ENCODE measurements around the gene MUC3A. TPM values are rescaled to one million over a fixed set of nuclear protein-coding genes. Genes with fewer than 3 reads are reported as not detected.
"Not testable (repeated sequence)": the region's sequence is repeated elsewhere in the genome, so short reads cannot be mapped to it uniquely, and the experiment has no call there.

MUC3A gene
- polyA plus RNA-seq, 4 donors = 49.6 to 242 (median 104) TPM

DNA sequence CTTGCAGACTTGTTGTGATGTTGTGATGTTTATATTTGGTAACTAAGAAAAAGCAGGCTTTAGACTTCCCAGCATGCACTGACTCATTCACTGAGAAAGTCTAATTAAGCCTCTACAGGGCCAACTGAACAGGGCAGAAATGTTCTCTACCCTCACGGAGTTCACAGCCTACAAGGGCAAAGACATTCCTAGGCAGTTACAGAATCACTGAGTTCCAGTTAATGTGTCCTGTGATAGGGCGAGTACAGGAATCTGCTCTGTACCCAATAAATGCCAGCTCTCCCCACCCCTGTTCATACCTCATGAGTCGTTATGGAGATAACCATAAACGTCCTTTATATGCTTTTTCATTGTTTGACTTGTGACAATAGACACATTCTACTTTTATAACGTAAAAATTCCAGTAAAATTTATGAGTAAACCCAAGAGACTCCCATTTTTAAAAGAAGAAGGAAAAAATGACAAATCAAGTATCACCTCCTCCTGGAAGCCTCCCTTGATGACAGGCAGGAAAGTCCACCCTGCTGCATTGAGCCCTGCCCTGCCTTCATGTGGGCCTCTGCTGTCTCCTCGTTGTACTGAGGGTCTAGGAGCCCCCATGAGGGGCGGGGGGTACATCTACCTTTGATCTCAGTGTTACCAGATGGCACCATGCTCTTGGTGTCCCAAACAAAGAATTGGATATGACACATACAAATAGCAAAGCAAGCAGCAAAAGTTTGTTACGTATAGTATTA lies 34.3 kb downstream of the MUC3A start:
- FAIRE-seq (no peak), DNase-seq (peak; percentile 76 to 97)
- Histone ChIP-seq H3K27me3 (ENCODE audit: control insufficient read depth in 3 of 3, insufficient read depth in 3 of 3, low read length in 3 of 3) (no peaks in the 10 kb centered on the region), H3K9me3 (ENCODE audit: control insufficient read depth in 2 of 2, insufficient read depth in 1 of 2, low read depth in 1 of 2, low read length in 1 of 2) (no peaks in the 10 kb centered on the region), H3K27ac (ENCODE audit: low read depth in 1 of 3, low read length in 2 of 3) (peak overlapping the region; percentile 42 to 51 (median 43)), H3K36me3 (ENCODE audit: control insufficient read depth in 3 of 3, insufficient read depth in 2 of 3, low read depth in 1 of 3, low read length in 3 of 3) (no peaks in the 10 kb centered on the region), H3K4me3 (ENCODE audit: low read depth in 1 of 3, low read length in 3 of 3) (no peak overlapping the region), H3K4me1 (ENCODE audit: control insufficient read depth in 3 of 3, insufficient read depth in 2 of 3, low read depth in 1 of 3, low read length in 2 of 3) (peaks cover 0 to 4% (median 0%) of the 10 kb centered on the region in 3 donors)
- WGBS, 3 donors = 15 to 52% (median 27%) methylated on average over 8 of the region's 8 CpGs

- FAIRE-seq; H3K4me3 ChIP-seq (ENCODE audit: low read depth in 1 of 3, low read length in 3 of 3): not testable (repeated sequence)
- peak in 1 of 2 donors; percentile 85 for DNase-seq
These were observed 35.0 kb downstream of the MUC3A start for GRCh38 chr7:100984241-100984918.

GRCh38 chr7:100985033-100985797 lies 35.9 kb downstream of the MUC3A start:
- H3K9me3 ChIP-seq (ENCODE audit: control insufficient read depth in 2 of 2, insufficient read depth in 1 of 2, low read depth in 1 of 2, low read length in 1 of 2); H3K4me3 ChIP-seq (ENCODE audit: low read depth in 1 of 3, low read length in 3 of 3); H3K27me3 ChIP-seq (ENCODE audit: control insufficient read depth in 3 of 3, insufficient read depth in 3 of 3, low read length in 3 of 3); DNase-seq; H3K27ac ChIP-seq (ENCODE audit: low read depth in 1 of 3, low read length in 2 of 3); H3K36me3 ChIP-seq (ENCODE audit: control insufficient read depth in 3 of 3, insufficient read depth in 2 of 3, low read depth in 1 of 3, low read length in 3 of 3); FAIRE-seq; H3K4me1 ChIP-seq (ENCODE audit: control insufficient read depth in 3 of 3, insufficient read depth in 2 of 3, low read depth in 1 of 3, low read length in 2 of 3): not testable (repeated sequence)
- 73 to 82% (median 74%) methylated on average over 4 of the region's 4 CpGs for WGBS, 3 donors

More at GRCh38 chr7:100984241-100984918, 35.0 kb downstream of the MUC3A start:
- not testable (repeated sequence) for H3K9me3 ChIP-seq (ENCODE audit: control insufficient read depth in 2 of 2, insufficient read depth in 1 of 2, low read depth in 1 of 2, low read length in 1 of 2); H3K27me3 ChIP-seq (ENCODE audit: control insufficient read depth in 3 of 3, insufficient read depth in 3 of 3, low read length in 3 of 3); H3K36me3 ChIP-seq (ENCODE audit: control insufficient read depth in 3 of 3, insufficient read depth in 2 of 3, low read depth in 1 of 3, low read length in 3 of 3); H3K4me1 ChIP-seq (ENCODE audit: control insufficient read depth in 3 of 3, insufficient read depth in 2 of 3, low read depth in 1 of 3, low read length in 2 of 3)
- WGBS, 3 donors = 28 to 59% (median 40%) methylated on average over 14 of the region's 14 CpGs
- peak overlapping the region in 1 of 3 donors; percentile 43 for H3K27ac ChIP-seq (ENCODE audit: low read depth in 1 of 3, low read length in 2 of 3)

- 92 to 94% (median 92%) methylated on average over 9 of the region's 9 CpGs for WGBS, 3 donors
- Histone ChIP-seq H3K4me3 (ENCODE audit: low read depth in 1 of 3, low read length in 3 of 3) (no peak overlapping the region), H3K36me3 (ENCODE audit: control insufficient read depth in 3 of 3, insufficient read depth in 2 of 3, low read depth in 1 of 3, low read length in 3 of 3) (no peaks in the 10 kb centered on the region), H3K27me3 (ENCODE audit: control insufficient read depth in 3 of 3, insufficient read depth in 3 of 3, low read length in 3 of 3) (no peaks in the 10 kb centered on the region), H3K27ac (ENCODE audit: low read depth in 1 of 3, low read length in 2 of 3) (no peak overlapping the region), H3K9me3 (ENCODE audit: control insufficient read depth in 2 of 2, insufficient read depth in 1 of 2, low read depth in 1 of 2, low read length in 1 of 2) (peaks cover 0 to 2% of the 10 kb centered on the region in 2 donors), H3K4me1 (ENCODE audit: control insufficient read depth in 3 of 3, insufficient read depth in 2 of 3, low read depth in 1 of 3, low read length in 2 of 3) (no peaks in the 10 kb centered on the region)
- FAIRE-seq (no peak), DNase-seq (no peak)
These were observed 42.3 kb downstream of the MUC3A start for GRCh38 chr7:100991631-100992030.

DNA sequence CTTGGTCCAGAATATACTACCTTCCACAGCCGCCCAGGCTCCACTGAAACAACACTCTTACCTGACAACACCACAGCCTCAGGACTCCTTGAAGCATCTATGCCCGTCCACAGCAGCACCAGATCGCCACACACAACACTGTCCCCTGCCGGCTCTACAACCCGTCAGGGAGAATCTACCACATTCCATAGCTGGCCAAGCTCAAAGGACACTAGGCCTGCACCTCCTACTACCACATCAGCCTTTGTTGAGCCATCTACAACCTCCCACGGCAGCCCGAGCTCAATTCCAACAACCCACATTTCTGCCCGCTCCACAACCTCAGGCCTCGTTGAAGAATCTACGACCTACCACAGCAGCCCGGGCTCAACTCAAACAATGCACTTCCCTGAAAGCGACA lies 42.9 kb downstream of the MUC3A start:
- H3K27me3 ChIP-seq (ENCODE audit: control insufficient read depth in 3 of 3, insufficient read depth in 3 of 3, low read length in 3 of 3); H3K36me3 ChIP-seq (ENCODE audit: control insufficient read depth in 3 of 3, insufficient read depth in 2 of 3, low read depth in 1 of 3, low read length in 3 of 3); DNase-seq; H3K9me3 ChIP-seq (ENCODE audit: control insufficient read depth in 2 of 2, insufficient read depth in 1 of 2, low read depth in 1 of 2, low read length in 1 of 2); FAIRE-seq; H3K4me1 ChIP-seq (ENCODE audit: control insufficient read depth in 3 of 3, insufficient read depth in 2 of 3, low read depth in 1 of 3, low read length in 2 of 3); H3K27ac ChIP-seq (ENCODE audit: low read depth in 1 of 3, low read length in 2 of 3); H3K4me3 ChIP-seq (ENCODE audit: low read depth in 1 of 3, low read length in 3 of 3): not testable (repeated sequence)
- 89 to 94% (median 92%) methylated on average over 11 of the region's 12 CpGs for WGBS, 3 donors

DNA sequence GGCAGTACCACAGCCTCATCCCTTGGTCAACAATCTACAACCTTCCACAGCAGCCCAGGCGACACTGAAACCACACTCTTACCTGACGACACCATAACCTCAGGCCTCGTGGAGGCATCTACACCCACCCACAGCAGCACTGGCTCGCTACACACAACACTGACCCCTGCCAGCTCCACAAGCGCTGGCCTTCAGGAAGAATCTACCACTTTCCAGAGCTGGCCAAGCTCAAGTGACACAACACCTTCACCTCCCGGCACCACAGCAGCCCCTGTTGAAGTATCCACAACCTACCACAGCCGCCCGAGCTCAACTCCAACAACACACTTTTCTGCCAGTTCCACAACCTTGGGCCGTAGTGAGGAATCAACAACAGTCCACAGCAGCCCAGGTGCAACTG lies 45.3 kb downstream of the MUC3A start:
- not testable (repeated sequence) for H3K27me3 ChIP-seq (ENCODE audit: control insufficient read depth in 3 of 3, insufficient read depth in 3 of 3, low read length in 3 of 3); H3K9me3 ChIP-seq (ENCODE audit: control insufficient read depth in 2 of 2, insufficient read depth in 1 of 2, low read depth in 1 of 2, low read length in 1 of 2); H3K4me3 ChIP-seq (ENCODE audit: low read depth in 1 of 3, low read length in 3 of 3); DNase-seq; H3K27ac ChIP-seq (ENCODE audit: low read depth in 1 of 3, low read length in 2 of 3); H3K36me3 ChIP-seq (ENCODE audit: control insufficient read depth in 3 of 3, insufficient read depth in 2 of 3, low read depth in 1 of 3, low read length in 3 of 3); FAIRE-seq; H3K4me1 ChIP-seq (ENCODE audit: control insufficient read depth in 3 of 3, insufficient read depth in 2 of 3, low read depth in 1 of 3, low read length in 2 of 3)
- WGBS, 3 donors = no CpG with 5 or more reads among the region's 9 CpGs

GRCh38 chr7:100998530-100998929 lies 49.2 kb downstream of the MUC3A start:
- not testable (repeated sequence) for H3K27ac ChIP-seq (ENCODE audit: low read depth in 1 of 3, low read length in 2 of 3); H3K4me1 ChIP-seq (ENCODE audit: control insufficient read depth in 3 of 3, insufficient read depth in 2 of 3, low read depth in 1 of 3, low read length in 2 of 3); DNase-seq; H3K9me3 ChIP-seq (ENCODE audit: control insufficient read depth in 2 of 2, insufficient read depth in 1 of 2, low read depth in 1 of 2, low read length in 1 of 2); FAIRE-seq; H3K36me3 ChIP-seq (ENCODE audit: control insufficient read depth in 3 of 3, insufficient read depth in 2 of 3, low read depth in 1 of 3, low read length in 3 of 3); H3K27me3 ChIP-seq (ENCODE audit: control insufficient read depth in 3 of 3, insufficient read depth in 3 of 3, low read length in 3 of 3); H3K4me3 ChIP-seq (ENCODE audit: low read depth in 1 of 3, low read length in 3 of 3)
- 83 to 93% (median 88%) methylated on average over 4 of the region's 10 CpGs for WGBS, 3 donors

GRCh38 chr7:100999334-100999733 lies 50.0 kb downstream of the MUC3A start:
- not testable (repeated sequence) for FAIRE-seq; H3K4me1 ChIP-seq (ENCODE audit: control insufficient read depth in 3 of 3, insufficient read depth in 2 of 3, low read depth in 1 of 3, low read length in 2 of 3)

More at GRCh38 chr7:100999334-100999733, 50.0 kb downstream of the MUC3A start:
- H3K27ac ChIP-seq (ENCODE audit: low read depth in 1 of 3, low read length in 2 of 3); DNase-seq; H3K36me3 ChIP-seq (ENCODE audit: control insufficient read depth in 3 of 3, insufficient read depth in 2 of 3, low read depth in 1 of 3, low read length in 3 of 3); H3K27me3 ChIP-seq (ENCODE audit: control insufficient read depth in 3 of 3, insufficient read depth in 3 of 3, low read length in 3 of 3); H3K9me3 ChIP-seq (ENCODE audit: control insufficient read depth in 2 of 2, insufficient read depth in 1 of 2, low read depth in 1 of 2, low read length in 1 of 2); H3K4me3 ChIP-seq (ENCODE audit: low read depth in 1 of 3, low read length in 3 of 3): not testable (repeated sequence)
- WGBS, 3 donors = no CpG with 5 or more reads among the region's 9 CpGs
